HG03439 (cell line): ENCODE results near the gene ZNF335.
"Not testable (repeated sequence)": the region's sequence is repeated elsewhere in the genome, so short reads cannot be mapped to it uniquely, and the experiment has no call there.

Source experiments
- ATAC-seq: cut with Tn5 transposase; IDR thresholded peaks from one replicate; pipeline ENCODE4 v1.9.1; 2021; ENCODE audit warnings: mild to moderate bottlenecking, moderate library complexity; ENCODE audit not compliant: unreplicated experiment

The ZNF335 gene

DNA sequence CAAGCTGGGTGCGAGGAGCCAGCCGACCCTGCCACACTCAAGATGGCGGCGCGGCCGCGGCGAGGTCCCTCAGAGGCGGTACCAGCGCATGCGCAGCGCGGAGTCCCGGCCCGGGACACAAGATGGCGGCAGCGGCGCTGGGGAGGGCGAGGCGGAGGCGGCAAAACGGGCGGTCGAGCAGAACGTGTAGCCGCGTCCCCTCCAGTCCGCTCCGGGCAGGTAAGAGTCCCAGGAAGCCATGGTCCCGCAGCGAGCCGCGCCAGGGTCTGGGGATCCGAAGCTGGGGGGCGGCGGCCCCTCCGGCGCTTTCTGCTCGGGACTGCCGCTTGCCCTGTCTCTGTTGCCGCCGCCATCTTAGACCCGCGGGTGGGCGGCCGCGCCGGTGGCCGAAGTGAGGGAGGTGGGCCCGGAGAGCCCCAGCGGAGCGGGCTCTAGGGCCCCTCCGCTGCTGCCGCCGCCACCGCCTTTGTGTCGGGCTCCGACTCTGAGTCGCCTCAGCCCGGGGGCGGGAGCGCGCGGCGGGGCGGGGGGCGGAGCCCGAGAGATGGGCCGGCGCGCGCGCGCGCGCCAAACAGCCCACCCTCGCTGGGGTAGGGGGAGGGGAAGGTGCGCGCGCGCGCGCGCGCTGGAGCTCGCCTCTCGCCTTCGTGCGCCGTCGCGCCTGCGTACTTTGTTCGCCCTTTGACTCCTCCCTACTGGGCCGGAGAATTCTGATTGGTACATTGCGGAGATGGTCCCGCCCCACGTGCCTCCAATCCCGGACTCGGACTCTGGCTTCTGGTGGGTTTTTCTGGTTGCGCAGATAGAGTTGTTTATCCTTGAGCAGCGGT, 37.2 kb downstream of the ZNF335 start, which contains the start of gene PCIF1:
Gene PCIF1, plus strand, starts transcription at position 98 of the 830 bp plus-strand sequence. CDS start 4,317 bp downstream, outside the sequence.
- peak; percentile 78 for ATAC-seq

DNA sequence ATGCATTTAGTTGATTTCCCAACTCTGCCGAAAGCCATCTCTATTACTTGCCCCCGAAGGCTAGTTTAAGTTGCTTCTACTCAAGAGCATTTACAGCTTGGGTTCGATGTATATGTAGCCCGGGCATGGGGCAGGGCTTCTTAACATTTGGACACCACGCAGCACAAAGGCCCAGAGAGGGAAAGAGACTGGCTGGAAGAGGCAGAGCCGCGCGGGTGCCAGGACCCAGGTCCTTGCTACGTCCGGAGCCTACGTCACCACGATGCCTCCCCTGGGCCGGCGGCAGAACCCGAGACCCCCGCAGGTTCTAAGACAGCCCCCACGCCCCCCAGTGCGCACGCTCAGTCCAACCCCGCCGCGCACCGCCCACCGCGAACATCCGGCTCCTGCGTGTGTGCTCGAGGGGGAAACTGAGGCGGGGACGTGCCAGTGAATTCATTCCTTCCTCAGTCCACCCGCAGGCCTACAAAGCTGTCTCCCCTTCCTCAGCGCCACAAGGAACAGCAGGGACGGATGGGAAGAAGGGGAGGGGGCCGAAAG, 37.9 kb downstream of the ZNF335 start:
- peak; percentile 12 for ATAC-seq

DNA sequence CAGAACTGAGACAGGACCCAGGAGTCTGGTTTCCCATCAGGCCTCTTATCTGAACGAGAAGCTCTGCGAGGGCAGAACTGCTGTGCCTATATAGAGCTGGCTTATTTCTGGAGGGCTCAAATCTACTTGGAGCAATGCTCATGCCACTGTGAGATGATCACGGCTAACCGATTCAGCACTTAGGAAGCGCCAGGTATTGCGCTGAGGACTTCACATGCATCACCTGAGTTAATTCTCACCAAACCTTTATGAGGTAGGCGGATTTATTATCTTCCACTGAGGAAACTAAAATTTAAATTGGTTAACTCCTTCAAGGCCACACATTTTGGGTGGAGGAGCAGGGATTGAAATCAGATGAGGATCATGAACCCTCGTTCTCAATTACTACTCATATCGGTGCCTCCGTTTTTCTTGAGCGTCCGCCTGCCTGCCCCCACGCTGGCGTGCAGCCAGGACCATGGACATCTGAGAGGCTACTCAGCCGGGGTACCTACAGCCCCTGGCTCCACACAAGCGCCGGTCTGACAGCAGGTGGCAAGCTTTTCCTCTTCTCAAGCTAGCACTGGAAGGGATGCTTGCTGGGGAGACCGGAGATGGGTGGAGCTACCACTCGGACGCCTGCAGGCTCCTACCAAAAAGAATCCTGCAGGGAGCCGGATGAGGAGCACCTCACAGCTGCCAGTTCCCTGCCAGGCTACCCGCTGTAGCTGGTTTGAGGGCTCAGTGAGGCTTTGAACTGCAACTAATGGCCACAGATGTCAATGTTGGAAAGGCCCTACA, 38.5 kb downstream of the ZNF335 start:
- no peak for ATAC-seq

DNA sequence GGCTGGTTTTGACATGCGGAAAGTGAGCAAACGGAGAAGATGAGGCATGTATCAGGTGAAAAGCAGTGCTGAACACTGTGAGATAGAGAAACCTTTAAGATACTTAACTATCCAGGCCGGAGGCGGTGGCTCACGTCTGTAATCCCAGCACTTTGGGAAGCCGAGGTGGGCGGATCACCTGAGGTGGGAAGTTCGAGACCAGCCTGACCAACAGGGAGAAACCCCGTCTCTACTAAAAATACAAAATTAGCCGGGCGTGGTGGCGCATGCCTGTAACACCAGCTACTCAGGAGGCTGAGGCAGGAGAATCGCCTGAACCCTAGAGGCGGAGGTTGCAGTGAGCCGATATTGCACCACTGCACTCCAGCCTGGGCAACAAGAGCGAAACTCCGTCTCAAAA, 40.3 kb downstream of the ZNF335 start:
- ATAC-seq, result not testable (repeated sequence)

DNA sequence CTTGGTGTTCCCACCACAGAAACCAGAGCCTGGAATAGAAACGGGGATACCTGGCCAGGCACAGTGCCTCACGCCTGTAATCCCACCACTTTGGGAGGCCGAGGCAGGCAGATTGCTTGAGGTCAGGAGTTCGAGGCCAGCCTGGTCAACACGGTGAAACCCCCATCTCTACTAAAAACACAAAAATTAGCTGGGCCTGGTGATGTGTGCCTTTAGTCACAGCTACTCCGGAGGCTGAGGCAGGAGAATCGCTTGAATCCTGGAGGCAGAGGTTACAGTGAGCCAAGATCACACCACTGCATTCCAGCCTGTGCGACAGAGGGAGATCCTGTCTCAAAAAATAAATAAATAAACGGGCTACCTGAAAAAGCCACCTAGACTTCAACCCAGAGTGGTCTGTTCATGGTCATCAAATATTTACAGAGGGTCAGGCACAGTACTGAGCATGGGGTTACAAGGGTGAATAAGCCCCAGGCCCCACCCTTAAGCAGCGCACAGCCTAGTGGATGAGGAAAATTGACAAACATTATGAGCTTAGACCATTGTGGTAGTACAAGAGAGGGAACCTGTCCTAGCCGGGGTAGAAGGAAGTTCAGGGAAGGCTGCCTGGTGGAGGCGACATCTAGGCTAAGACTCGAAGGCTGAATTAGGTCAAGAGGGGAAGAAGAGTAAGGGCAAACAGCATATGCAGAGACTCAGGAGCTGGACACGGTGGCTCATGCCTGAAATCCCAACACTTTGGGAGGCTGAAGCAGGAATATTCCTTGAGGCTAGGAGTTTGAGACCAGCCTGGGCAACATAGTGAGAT, 44.7 kb downstream of the ZNF335 start:
- ATAC-seq, result no peak

DNA sequence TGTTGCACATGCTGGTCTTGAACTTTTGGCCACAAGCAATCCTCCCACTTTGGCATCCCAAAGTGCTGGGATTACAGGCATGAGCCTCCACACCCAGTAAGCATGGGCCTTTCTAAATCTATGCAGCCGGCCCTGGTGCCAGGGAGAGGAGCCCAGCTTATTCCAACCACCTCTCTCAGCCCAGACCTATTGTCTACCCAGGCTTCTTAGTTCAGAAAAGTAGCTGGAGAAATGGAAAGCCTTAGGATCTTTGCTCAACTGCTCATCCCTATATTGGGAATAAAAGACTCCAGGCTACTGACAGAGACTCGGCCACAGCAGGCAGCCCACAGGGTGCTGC, 45.3 kb downstream of the ZNF335 start:
- no peak for ATAC-seq

DNA sequence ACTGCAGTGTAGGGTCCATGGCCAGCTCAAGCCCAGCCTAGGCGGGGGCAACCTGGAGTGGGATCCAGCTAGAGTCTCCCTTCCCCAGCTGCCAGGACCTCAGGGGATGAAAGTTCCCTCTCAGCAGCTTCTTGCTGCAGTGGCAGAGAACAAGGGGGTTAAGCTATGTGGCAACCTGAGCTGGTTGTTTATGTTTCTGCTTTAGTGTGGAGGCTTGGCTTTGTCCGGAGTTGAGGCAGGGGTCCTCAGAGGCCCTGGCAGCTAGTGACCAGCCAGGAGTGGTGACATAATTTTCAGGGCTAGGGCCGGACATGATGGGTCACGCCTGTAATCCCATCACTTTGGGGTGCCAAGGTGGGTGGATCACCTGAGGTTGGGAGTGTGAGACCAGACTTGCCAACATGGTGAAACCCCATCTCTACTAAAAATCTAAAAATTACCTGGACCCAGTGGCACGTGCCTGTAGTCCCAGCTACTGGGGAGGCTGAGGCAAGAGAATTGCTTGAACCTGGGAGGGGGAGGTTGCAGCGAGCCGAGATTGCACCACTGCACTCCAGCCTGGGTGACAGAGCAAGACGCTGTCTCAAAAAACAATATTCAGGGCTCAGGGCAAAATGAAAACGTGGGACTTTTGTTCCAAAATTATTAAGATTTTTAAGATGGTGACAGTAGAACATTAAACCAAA, 46.0 kb downstream of the ZNF335 start:
- no peak for ATAC-seq

DNA sequence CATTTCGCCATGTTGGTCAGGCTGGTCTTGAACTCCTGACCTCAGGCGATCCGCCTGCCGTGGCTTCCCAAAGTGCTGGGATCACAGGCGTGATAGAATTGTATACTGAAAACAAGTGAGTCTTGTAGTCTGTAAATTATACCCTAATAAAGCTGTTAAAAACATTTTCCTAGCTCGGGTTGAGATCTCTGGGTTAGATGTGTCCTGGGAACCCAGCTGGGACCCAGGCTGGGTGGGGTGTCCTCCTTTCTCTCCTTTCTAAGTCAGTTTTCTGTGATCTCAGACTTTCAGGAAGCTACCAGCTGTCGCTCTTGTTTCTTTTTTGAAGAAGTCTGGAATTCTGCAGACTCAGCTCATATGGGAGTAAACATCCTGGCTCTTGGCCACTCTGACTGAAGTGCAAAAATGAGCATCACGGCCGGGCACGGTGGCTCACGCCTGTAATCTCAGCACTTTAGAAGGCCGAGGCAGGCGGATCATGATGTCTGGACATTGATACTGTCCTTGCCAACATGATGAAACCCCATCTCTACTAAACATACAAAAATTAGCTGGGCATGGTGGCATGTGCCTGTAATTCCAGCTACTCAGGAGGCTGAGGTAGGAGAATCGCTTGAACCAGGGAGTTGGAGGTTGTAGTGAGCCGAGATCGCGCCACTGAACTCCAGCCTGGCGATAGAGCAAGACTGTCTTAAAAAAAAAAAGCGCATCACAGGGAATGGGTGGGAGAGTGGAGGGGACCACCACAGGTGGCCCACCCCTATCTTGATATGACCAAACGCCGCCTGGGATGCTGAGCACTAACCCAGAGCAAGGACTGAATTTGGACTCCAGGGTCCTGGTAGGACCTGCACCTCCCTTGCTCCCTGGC, 47.4 kb downstream of the ZNF335 start:
- no peak for ATAC-seq

DNA sequence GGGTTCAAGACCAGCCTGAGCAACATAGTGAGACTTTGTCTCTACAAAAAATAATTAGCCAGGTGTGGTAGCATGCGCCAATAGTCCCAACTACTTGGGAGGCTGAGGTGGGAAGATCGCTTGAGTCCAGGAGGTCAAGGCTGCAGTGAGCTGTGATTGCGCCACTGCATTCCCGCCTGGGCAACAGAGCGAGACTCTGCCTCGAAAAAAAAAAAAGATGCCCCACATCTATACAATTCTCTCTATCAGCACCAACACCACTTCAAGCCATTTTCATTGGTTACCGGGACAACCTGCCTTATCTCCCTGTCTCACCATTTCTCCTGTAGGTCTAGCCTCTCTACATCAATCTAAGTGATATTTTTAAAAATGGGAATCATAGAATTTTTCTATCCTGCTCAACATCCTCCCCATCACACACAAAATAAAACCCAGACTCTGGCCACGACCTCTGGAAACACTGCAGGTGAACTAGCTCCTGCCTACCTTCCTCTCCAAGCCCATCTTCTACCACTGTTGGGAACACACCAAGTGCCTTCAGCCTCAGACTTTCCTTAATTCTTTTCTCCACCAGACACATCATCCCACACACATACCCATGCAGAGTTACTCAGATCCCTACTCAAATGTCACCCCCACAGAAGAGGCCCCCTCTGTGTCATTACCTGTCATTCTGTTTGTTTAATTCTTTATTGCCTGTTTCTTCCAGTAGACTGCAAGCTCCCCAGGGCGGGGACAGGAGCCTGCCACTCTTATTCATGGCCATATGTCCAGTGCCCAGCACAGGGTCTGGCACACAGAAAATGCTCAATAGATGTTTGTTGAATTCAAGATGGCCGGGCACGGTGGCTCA, 50.4 kb downstream of the ZNF335 start:
- no peak for ATAC-seq

DNA sequence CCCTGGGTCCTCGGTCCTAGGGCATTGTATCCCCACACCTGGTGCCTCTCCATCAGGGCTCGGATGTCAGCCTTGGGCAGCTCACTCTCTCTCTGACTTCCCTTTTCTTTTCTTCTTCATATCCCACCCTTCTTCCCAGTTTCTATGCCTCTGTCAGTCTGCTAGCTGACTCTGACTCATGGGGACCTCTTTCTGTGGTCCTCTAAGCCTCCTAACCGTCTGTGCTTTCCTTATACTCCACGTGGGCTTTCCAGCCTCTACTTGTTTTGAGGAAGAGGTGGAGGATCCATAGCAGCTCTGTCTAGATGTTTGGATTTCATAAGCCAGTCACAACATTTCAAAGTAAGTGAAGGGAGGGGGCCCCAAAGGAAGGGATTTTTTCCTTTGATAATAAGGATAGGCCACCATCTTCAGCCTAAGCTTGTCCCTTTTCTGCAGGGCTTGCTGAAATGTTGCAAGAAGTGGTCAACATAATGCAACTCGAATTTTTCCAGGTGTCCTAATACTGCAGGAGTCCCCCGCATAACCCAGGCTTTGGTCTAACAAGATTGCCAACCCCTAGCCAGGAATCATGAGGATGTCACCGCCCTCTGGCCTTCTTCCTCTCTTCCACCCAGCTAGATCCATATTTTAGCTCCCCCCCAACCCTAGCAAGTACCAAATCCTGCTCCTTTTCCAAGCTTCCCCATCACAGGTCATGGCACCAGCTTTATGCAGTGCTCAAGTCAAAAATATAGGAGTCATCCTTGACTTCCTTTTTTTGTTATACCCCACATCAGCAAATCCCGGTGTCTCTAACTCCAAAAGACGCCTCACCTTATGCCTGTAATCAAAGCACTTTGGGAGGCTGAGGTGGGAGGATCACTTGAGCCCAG, 51.3 kb downstream of the ZNF335 start:
- no peak for ATAC-seq

DNA sequence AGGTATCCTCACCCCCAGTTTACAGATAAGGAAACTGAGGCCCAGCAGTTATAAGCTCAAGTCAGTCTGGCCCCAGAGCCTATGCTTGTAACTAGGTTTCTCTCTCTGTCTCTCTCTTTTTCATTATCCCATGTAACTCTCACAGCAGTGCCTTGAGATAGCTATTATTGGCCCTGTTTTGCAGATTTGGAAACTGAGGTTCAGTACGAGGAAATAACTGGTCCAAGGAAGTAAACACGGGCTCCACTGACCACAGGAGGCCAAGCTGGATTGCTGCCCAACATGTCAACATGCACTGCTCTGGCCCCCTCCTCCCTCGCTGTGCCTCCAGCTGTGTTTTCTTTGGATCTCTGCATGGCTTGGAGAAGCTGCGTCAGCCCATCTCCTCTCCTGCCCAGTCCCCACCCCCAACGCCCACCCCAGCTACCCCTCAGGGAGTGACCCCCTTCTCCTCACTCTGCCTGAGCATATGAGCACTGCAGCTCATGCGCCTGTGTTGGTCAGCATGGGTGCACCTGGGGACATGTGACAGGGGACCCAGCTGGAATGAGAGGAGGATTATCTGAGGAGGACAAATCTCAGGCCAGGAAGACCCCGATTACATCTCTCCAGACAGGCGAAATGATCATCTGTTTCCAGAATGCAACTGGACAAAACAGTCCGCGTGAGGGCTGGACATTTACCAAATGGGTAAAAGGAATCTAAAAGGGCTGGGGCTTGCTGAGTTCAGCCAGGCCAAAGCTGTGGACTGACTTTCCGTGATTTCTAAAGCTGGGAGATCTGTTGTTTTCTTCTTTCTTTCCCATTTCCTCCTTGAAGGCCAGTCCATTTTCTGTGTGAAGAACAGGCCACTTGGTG, 52.2 kb downstream of the ZNF335 start:
- ATAC-seq, result no peak

DNA sequence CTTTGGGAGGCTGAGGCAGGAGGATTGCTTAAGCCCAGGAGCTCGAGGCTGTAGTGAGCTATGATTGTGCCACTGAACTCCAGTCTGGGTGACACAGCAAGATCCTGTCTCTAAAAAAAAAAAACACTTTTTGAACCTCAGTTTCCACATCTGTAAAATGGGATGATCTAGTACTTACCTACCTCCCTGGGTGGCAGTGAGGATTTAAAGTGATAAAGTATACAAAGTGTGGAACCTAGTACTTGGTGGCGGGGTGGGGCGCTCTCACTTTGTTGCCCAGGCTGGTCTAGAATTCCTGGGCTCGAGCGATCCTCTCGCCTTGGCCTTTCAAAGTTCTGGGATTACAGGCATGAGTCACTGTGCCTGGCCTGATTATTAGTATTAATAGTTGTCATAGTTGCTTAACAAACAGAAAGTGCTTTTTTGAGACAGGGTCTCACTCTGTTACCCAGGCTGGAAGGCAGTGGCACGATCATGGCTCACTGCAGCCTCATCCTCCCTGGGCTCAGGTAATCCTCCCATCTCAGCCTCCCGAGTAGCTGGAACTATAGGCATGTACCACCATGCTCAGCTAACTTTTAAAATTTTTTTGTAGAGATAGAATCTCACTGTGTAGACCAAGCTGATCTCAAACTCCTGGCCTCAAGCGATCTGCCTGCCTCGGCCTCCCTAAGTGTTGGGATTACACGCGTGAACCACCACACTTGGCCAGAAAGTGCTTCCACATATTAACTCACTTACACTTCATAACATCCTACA, 53.0 kb downstream of the ZNF335 start:
- no peak for ATAC-seq

DNA sequence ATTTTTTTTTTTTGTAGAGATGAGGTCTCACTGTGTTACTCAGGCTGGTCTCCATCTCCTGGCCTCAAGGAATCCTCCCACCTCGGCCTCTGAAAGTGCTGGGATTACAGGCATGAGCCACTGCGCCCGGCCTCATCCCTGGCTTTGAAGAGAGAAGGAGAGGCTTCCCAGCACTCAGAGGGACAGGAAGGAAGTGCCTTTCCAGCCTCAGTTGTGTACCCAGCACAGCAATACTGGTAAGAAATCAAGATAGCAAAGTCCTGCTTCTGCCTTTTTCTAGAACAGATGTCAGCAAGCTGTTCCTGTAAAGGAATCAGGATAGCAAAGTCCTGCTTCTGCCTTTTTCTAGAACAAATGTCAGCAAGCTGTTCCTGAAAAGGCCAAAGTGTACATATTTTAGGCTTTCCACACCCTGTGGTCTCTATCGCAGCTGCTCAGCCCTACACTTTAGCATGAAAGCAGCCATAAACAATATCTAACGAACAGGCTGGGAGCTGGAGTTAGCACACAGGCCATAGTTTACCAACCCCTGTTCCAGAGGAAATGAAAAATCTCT, 53.7 kb downstream of the ZNF335 start:
- no peak for ATAC-seq

DNA sequence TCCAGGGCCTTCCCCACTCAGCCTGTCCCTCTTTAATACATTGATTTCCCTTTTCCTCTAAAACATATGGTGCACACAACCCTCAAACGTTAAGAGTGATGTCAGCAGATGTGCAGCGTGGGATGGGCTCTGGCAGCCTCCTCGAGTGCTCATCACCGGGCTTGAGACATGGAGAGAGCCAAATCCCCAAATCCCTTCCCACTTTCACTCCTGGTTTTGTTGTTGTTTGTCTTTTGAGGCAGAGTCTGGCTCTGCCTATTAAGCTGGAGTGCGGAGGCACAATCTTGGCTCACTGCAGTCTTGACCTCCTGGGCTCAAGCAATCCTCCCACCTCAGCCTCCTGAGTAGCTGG, 54.2 kb downstream of the ZNF335 start:
- ATAC-seq, result no peak

DNA sequence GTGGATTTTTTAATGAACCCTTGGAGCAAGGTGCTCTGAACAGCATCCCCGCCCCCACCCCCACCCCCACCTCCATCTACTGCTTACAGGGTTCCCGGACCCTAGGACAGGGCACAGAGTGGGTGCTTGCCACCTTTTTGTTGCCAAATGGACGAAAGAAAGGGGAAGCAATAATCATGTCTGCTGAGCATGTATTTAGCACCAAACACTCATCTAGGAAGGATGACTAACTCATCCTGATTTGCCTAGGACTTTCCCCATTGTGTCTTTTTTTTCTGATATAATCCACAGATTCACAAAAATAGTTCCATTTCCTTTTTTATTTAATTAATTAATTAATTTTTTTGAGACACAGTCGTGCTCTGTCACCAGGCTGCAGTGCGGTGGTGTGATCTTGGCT, 58.9 kb downstream of the ZNF335 start:
- ATAC-seq, result no peak

DNA sequence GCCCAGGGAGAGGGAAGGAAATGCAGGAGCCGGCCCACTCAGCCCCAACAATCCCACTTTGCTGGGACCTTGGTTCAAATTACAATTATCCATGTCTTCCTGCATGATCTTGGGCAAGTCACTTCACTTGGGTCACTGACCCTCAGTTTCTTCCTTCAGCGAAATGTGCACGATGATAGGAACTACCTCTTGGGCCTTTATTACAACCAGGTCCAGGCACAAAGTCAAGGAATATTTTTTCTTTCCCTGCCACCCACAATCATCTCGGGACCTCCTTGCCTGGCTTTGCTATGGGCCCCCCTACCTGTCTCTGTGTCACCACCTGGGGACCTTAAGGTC, 59.7 kb downstream of the ZNF335 start:
- ATAC-seq, result no peak
